Testis (tissue), 2 donors: Measurements from ENCODE around the gene TDRD10.

Experiments
- CTCF ChIP-seq, 3 experiments: fragments of 450-650 bp in 2 of 3; fragments of 200-600 bp in 1 of 3; sonication (generic) in 1 of 3; IDR thresholded peaks; one replicate each; pipeline ENCODE4 v1.5.1; 2016 to 2019; ENCODE audit warnings: antibody characterized with exemption in 3 of 3, mild to moderate bottlenecking in 2 of 3, moderate library complexity in 1 of 3
- POLR2A ChIP-seq: fragments of 450-650 bp; IDR thresholded peaks from one replicate; pipeline ENCODE4 v1.6.1; 2017; ENCODE audit warnings: antibody characterized with exemption, mild to moderate bottlenecking, moderate library complexity

DNA sequence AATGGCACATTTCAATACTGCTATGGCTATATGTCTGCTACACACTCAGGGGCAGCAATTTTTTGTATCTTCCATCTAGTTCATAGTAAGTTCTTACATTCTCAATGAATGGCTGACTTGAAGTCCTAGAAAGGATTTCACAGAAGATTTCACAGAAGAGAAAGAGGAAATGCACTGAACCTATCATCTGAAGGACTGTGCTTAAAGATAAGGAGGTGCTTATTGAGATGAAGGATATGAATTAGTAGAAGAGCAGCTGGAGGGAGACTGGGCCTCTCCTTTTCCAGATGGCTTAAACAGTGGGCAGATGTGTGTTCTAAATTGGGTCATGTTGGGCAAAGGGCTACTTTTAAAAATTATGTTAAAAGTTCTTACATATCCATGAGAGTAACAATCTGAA lies 91.4 kb downstream of the TDRD10 start:
- TF ChIP-seq CTCF (IDR thresholded peaks at IDR 0.05) (no peak), POLR2A (no peak)
